PC-9 (cell line): ENCODE results near the gene MAST1. TPM values are rescaled to one million over a fixed set of nuclear protein-coding genes. Genes with fewer than 3 reads are reported as not detected.
"Not testable (repeated sequence)": the region's sequence is repeated elsewhere in the genome, so short reads cannot be mapped to it uniquely, and the experiment has no call there.

Experiments
- BruUV-seq: library from RNA; stranded (reverse); fragments of 400-500 nt; replicated peaks from 2 replicates; lab custom pipeline; 2021; lab: Mats Ljungman, UMichigan
- CTCF ChIA-PET: fragments of 300-600 bp; sonication (Branson Sonifier 250); formaldehyde crosslinking; loops from one replicate; lab custom pipeline; 2022; ENCODE audit warnings: antibody characterized with exemption; lab: Charles Lee
- POLR2A ChIA-PET: fragments of 300-600 bp; sonication (Branson Sonifier 250); formaldehyde crosslinking; loops from one replicate; lab custom pipeline; 2022; ENCODE audit warnings: antibody characterized with exemption; ENCODE audit not compliant: unreplicated experiment; lab: Charles Lee
- DNase-seq, 2 experiments: peaks; one replicate each; pipeline versions ENCODE4 v3.0.0 to v3.0.0-alpha.2; 2015 to 2022; ENCODE audit warnings: mixed read lengths in 1 of 2
- H2AFZ ChIP-seq: fragments of 200-600 bp; sonication (generic); 2 replicates; pipeline ENCODE4 v1.8.1; 2017; ENCODE audit warnings: antibody characterized with exemption
- H3F3A ChIP-seq: fragments of 200-600 bp; sonication (generic); 2 replicates; pipeline ENCODE4 v1.8.1; 2017; ENCODE audit warnings: antibody characterized with exemption, mild to moderate bottlenecking, low read depth; ENCODE audit not compliant: insufficient read depth
- H3K27ac ChIP-seq: fragments of 200-600 bp; sonication (generic); 2 replicates; pipeline ENCODE4 v1.6.1; 2016; ENCODE audit warnings: mixed run types
- H3K27me3 ChIP-seq: fragments of 200-600 bp; sonication (generic); 2 replicates; pipeline ENCODE4 v1.6.1; 2016; ENCODE audit warnings: low read depth, mixed run types; ENCODE audit not compliant: insufficient read depth
- H3K36me3 ChIP-seq: fragments of 200-600 bp; sonication (generic); 2 replicates; pipeline ENCODE4 v1.6.1; 2016; ENCODE audit warnings: low read depth, mixed run types
- H3K4me1 ChIP-seq: fragments of 200-600 bp; sonication (generic); replicated peaks from 2 replicates; pipeline ENCODE4 v1.6.1; 2016; ENCODE audit warnings: mixed run types; ENCODE audit not compliant: insufficient read depth
- H3K4me2 ChIP-seq: fragments of 200-600 bp; sonication (generic); 2 replicates; pipeline ENCODE4 v1.6.1; 2017; ENCODE audit warnings: mixed run types
- H3K4me3 ChIP-seq: fragments of 200-600 bp; sonication (generic); 2 replicates; pipeline ENCODE4 v1.6.1; 2016; ENCODE audit warnings: mixed run types
- H3K79me2 ChIP-seq: fragments of 200-600 bp; sonication (generic); 2 replicates; pipeline ENCODE4 v1.6.1; 2017; ENCODE audit warnings: low read depth, mixed run types
- H3K9me2 ChIP-seq: fragments of 200-600 bp; sonication (generic); 2 replicates; pipeline ENCODE4 v1.8.1; 2017; ENCODE audit warnings: mild to moderate bottlenecking; ENCODE audit not compliant: insufficient read depth
- H3K9me3 ChIP-seq: fragments of 200-600 bp; sonication (generic); 2 replicates; pipeline ENCODE4 v1.8.1; 2016; ENCODE audit warnings: low read depth; ENCODE audit not compliant: insufficient read depth
- H4K20me1 ChIP-seq: fragments of 200-600 bp; sonication (generic); 2 replicates; pipeline ENCODE4 v1.8.1; 2017; ENCODE audit not compliant: insufficient read depth
- EZH2 ChIP-seq: fragments of 200-600 bp; sonication (generic); IDR thresholded peaks from 2 replicates; pipeline ENCODE4 v1.8.0; 2017; ENCODE audit warnings: antibody characterized with exemption, low read depth
- intact Hi-C: fragments of 100-400 bp; cut with micrococcal nuclease; formaldehyde crosslinking; loops from one replicate; pipeline ENCODE4 v1.10.0; 2022; ENCODE audit not compliant: unreplicated experiment
- total RNA-seq: library from RNA; stranded (reverse); gene quantifications from 2 replicates; pipeline ENCODE4 v1.2.3, GENCODE V29; 2021
- TF ChIP-seq, protein P1 (sequence below): fragments of 200-600 bp; sonication (generic); conservative IDR thresholded peaks from 2 replicates; pipeline ENCODE4 v1.6.1; 2017; ENCODE audit warnings: mixed run types, antibody characterized with exemption, mild to moderate bottlenecking, moderate library complexity

The MAST1 gene
- total RNA-seq, 1 experiment from 2014 or later, result 11.9 TPM

GRCh38 chr19:12842511-12842910, 4.2 kb downstream of the MAST1 start:
- no peaks in the 10 kb centered on the region for H3K27me3 ChIP-seq
- H3K27ac ChIP-seq, result no peak overlapping the region
- no peaks in the 10 kb centered on the region for H4K20me1 ChIP-seq
- TF ChIP-seq, protein P1, sequence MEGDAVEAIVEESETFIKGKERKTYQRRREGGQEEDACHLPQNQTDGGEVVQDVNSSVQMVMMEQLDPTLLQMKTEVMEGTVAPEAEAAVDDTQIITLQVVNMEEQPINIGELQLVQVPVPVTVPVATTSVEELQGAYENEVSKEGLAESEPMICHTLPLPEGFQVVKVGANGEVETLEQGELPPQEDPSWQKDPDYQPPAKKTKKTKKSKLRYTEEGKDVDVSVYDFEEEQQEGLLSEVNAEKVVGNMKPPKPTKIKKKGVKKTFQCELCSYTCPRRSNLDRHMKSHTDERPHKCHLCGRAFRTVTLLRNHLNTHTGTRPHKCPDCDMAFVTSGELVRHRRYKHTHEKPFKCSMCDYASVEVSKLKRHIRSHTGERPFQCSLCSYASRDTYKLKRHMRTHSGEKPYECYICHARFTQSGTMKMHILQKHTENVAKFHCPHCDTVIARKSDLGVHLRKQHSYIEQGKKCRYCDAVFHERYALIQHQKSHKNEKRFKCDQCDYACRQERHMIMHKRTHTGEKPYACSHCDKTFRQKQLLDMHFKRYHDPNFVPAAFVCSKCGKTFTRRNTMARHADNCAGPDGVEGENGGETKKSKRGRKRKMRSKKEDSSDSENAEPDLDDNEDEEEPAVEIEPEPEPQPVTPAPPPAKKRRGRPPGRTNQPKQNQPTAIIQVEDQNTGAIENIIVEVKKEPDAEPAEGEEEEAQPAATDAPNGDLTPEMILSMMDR, result no peak
- no peak for TF ChIP-seq EZH2
- no peaks in the 10 kb centered on the region for H3K36me3 ChIP-seq
- H2AFZ ChIP-seq, result no peak overlapping the region
- peaks cover 16% of the 10 kb centered on the region for H3K4me1 ChIP-seq
- ChIA-PET CTCF (interaction anchor here (0.6 kb wide), 1 partner anchor 76 kb away, joined by 4 read pairs; no protein-coding TSS in a partner anchor), POLR2A (no interaction called here)
- no peak overlapping the region for H3K4me3 ChIP-seq
- no peaks in the 10 kb centered on the region for H3K9me2 ChIP-seq
- H3K9me3 ChIP-seq, result no peaks in the 10 kb centered on the region
- intact Hi-C loops, result no loop called here
- H3K4me2 ChIP-seq, result no peak overlapping the region
- no TSS peak for BruUV-seq
- peaks cover 38% of the 10 kb centered on the region for H3F3A ChIP-seq
- DNase-seq, result no peak
- H3K79me2 ChIP-seq, result no peaks in the 10 kb centered on the region

- no peaks in the 10 kb centered on the region for H4K20me1 ChIP-seq
- no peaks in the 10 kb centered on the region for H3K9me3 ChIP-seq
- no TSS peak for BruUV-seq
- no peak overlapping the region for H3K4me3 ChIP-seq
- TF ChIP-seq, protein P1, result no peak
- no peak for TF ChIP-seq EZH2
- no peaks in the 10 kb centered on the region for H3K79me2 ChIP-seq
- H3K36me3 ChIP-seq, result no peaks in the 10 kb centered on the region
- no peaks in the 10 kb centered on the region for H3K27me3 ChIP-seq
- intact Hi-C loops, result no loop called here
- CTCF ChIA-PET, result no interaction called here
- peaks cover 33% of the 10 kb centered on the region for H3F3A ChIP-seq
- peaks cover 10% of the 10 kb centered on the region; the same call in 1 of the 2 replicates for H3K4me1 ChIP-seq
- DNase-seq, result no peak
- H3K27ac ChIP-seq, result no peak overlapping the region
- no peak overlapping the region for H2AFZ ChIP-seq
- no peak overlapping the region for H3K4me2 ChIP-seq
- H3K9me2 ChIP-seq, result no peaks in the 10 kb centered on the region
- POLR2A ChIA-PET, result no interaction called here
Observed at GRCh38 chr19:12843328-12843727, 5.0 kb downstream of the MAST1 start.

DNA sequence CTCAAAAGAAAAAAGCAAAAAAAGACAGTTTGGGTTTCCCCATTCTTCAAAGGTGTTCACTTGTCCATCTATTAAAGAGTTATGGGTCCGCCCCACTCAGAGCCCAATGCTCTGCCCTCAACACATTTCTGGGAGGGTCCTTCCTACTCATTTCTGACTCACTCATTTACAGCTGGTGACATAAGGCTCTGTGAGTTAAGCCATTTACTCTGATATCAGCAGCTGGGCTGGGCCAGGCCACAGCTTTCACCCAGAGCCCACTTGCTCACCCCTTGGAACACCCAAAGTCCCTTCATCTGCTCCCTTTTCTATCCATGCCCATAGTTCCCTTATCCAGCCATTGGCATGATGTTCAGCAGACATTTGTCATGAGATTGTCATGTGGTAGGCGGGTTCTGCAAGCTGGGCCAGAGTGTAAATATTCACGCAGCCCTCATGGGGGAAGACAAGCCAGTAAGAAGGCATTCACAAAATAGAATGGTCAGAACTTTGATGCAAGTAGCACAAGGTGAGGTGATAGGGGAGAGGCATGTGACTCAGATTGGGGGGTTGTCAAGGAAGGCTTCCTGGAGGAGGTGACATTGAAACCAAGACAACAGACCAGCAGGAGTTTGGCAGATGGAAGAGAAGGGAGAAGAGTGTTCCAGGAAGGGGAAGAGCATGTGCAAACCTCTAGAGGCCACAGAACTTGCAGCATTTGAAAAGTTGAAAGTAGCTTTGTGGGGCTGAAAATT, 5.9 kb downstream of the MAST1 start:
- Histone ChIP-seq H3K27ac (no peak overlapping the region), H3K9me2 (no peaks in the 10 kb centered on the region), H3K79me2 (no peaks in the 10 kb centered on the region), H4K20me1 (no peaks in the 10 kb centered on the region), H3K36me3 (no peaks in the 10 kb centered on the region), H3F3A (peaks cover 30% of the 10 kb centered on the region), H3K4me1 (peaks cover 10% of the 10 kb centered on the region; the same call in 1 of the 2 replicates), H2AFZ (no peak overlapping the region), H3K4me3 (no peak overlapping the region), H3K9me3 (no peaks in the 10 kb centered on the region), H3K27me3 (no peaks in the 10 kb centered on the region), H3K4me2 (no peak overlapping the region)
- TF ChIP-seq, protein P1, result no peak
- TF ChIP-seq EZH2, result no peak
- intact Hi-C loops, result no loop called here
- DNase-seq, result no peak
- ChIA-PET POLR2A (interaction anchor here (0.6 kb wide), 1 partner anchor 51 kb away, joined by 8 read pairs; no protein-coding TSS in a partner anchor), CTCF (interaction anchor here (0.6 to 0.7 kb wide), 2 partner anchors 487 to 888 kb away, joined by 4 read pairs; no protein-coding TSS in a partner anchor)
- BruUV-seq, result no TSS peak

- H3K4me1 ChIP-seq, H3K9me3 ChIP-seq, H4K20me1 ChIP-seq, H3K9me2 ChIP-seq, H3K27ac ChIP-seq, H3K79me2 ChIP-seq, H3K36me3 ChIP-seq, H3K4me3 ChIP-seq, H3K27me3 ChIP-seq, H2AFZ ChIP-seq, BruUV-seq, DNase-seq, H3K4me2 ChIP-seq: not testable (repeated sequence)
- peaks cover 14% of the 10 kb centered on the region; the same call in 1 of the 2 replicates for H3F3A ChIP-seq
- ChIA-PET POLR2A (interaction anchor here (0.5 to 0.7 kb wide), 3 partner anchors 128 to 1692 kb away, joined by 4 to 10 read pairs (median 9); partner anchors contain the start of gene ZNF799), CTCF (interaction anchor here (0.5 to 1.5 kb wide), 3 partner anchors 80 to 1522 kb away, joined by 3 to 10 read pairs (median 5); no protein-coding TSS in a partner anchor)
- intact Hi-C loops, result loop anchor here (1.0 to 2.0 kb wide), 2 partner anchors 50 to 80 kb away; no protein-coding TSS in a partner anchor
Observed at GRCh38 chr19:12846613-12847012, 8.3 kb downstream of the MAST1 start.
